ENCODE data around the gene SBF2.

The SBF2 gene

GRCh38 chr11:9847636-9848035, 446.4 kb downstream of the SBF2 start:
- no peak overlapping the region for H3K4me3 ChIP-seq (ENCODE audit: low read depth, low read length)
- no peak for DNase-seq (ENCODE audit: low read depth)
- TF ChIP-seq CTCF (IDR thresholded peaks at IDR 0.05; ENCODE audit: low read depth, low read length, missing control alignments): no peak

DNA sequence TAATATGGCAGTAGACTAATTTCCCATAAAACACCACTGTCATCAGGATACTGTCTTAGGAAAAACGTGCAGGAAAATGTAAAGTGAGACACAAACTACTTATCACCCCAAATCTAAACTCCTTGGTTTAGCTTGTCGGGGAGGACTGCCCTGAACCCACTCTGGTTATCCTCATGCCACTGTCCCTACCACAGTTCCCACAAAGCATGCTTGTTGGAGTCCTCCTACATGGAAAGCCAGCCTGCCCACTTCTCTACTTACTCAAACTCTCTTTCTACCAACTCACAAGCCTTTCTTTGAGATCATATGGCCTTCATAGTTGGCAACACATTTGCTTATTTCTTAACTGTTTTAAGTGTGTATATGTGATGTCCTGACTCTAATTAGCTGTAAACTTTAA, 451.1 kb downstream of the SBF2 start:
- no peak for TF ChIP-seq CTCF (IDR thresholded peaks at IDR 0.05; ENCODE audit: low read depth, low read length, missing control alignments)
- no peak for DNase-seq (ENCODE audit: low read depth)
- no peak overlapping the region for H3K4me3 ChIP-seq (ENCODE audit: low read depth, low read length)

- DNase-seq (ENCODE audit: low read depth): no peak
- TF ChIP-seq CTCF (IDR thresholded peaks at IDR 0.05; ENCODE audit: low read depth, low read length, missing control alignments): no peak
Measured at GRCh38 chr11:9840460-9841004, 453.5 kb downstream of the SBF2 start.

DNA sequence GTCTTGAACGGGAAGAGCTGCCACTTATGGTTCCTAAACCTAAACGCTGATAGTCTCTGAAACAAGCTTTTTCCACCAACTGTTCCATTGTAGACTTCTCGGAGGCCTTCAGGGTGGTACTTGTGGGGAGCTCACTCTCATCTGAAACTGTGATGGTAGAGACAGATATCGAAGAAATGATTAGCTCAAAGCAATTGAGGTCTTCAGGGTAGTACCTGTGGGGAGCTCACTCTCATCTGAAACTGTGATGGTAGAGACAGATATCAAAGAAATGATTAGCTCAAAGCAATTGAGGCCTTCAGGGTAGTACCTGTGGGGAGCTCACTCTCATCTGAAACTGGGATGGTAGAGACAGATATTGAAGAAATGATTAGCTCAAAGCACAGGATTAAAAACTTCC, 454.5 kb downstream of the SBF2 start:
- H3K4me3 ChIP-seq (ENCODE audit: low read depth, low read length): no peak overlapping the region
- no peak for TF ChIP-seq CTCF (IDR thresholded peaks at IDR 0.05; ENCODE audit: low read depth, low read length, missing control alignments)
- no peak for DNase-seq (ENCODE audit: low read depth)

More at GRCh38 chr11:9840460-9841004, 453.5 kb downstream of the SBF2 start:
- H3K4me3 ChIP-seq (ENCODE audit: low read depth, low read length): no peak overlapping the region

DNA sequence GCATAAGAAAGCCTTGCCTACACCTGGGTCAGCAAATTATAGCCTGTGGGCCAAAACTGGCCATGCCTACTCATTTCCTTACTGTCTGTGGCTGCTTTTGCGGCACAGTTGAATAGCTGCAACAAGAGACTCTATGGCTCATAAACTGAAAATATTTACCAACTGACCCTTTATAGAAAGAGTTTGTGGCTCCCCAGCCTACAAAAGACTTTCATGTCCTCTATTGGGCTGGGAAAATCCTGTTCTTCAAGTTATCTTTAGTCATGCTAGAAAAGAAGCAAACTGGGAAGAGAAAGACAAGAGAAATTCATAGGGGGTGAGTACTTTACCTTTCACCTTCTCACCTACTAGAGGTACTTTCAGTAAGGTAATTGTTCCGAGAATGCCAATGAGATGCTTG, 455.1 kb downstream of the SBF2 start:
- TF ChIP-seq CTCF (IDR thresholded peaks at IDR 0.05; ENCODE audit: low read depth, low read length, missing control alignments): no peak
- peak; percentile 35 for DNase-seq (ENCODE audit: low read depth)
- no peak overlapping the region for H3K4me3 ChIP-seq (ENCODE audit: low read depth, low read length)

GRCh38 chr11:9838229-9838628, 455.8 kb downstream of the SBF2 start:
- no peak overlapping the region for H3K4me3 ChIP-seq (ENCODE audit: low read depth, low read length)
- TF ChIP-seq CTCF (IDR thresholded peaks at IDR 0.05; ENCODE audit: low read depth, low read length, missing control alignments): no peak
- DNase-seq (ENCODE audit: low read depth): no peak

- no peak for DNase-seq (ENCODE audit: low read depth)
- TF ChIP-seq CTCF (IDR thresholded peaks at IDR 0.05; ENCODE audit: low read depth, low read length, missing control alignments): no peak
- no peak overlapping the region for H3K4me3 ChIP-seq (ENCODE audit: low read depth, low read length)
Measured at GRCh38 chr11:9834291-9834690, 459.7 kb downstream of the SBF2 start.
